Measurements from ENCODE around the gene STAT5B. TPM values are rescaled to one million over a fixed set of nuclear protein-coding genes. Genes with fewer than 3 reads are reported as not detected.

The STAT5B gene
- total and polyA plus RNA-seq, 9 of the 15 experiments (the other 6 are each of a cell fraction or from before 2014, with no cell fraction given): 20.8 to 176 (median 92.4) TPM

- TF ChIP-seq HMG20A (CRISPR knock-in tag; conservative IDR thresholded peaks at IDR 0.05) (no peak), ZBTB8A (IDR thresholded peaks at IDR 0.05; ENCODE audit: partially characterized antibody) (no peak), PATZ1 (CRISPR knock-in tag; IDR thresholded peaks at IDR 0.05; ENCODE audit: borderline replicate concordance) (no peak), TCF3 (CRISPR knock-in tag; IDR thresholded peaks at IDR 0.05) (peak; percentile 63), ZKSCAN8 (CRISPR knock-in tag; IDR thresholded peaks at IDR 0.05) (no peak), POLR2A (conservative IDR thresholded peaks at IDR 0.05) (peak; percentile 22; the same call in 1 of the 2 replicates), TAF9B (IDR thresholded peaks at IDR 0.05; ENCODE audit: partially characterized antibody) (no peak), BRF1 (IDR thresholded peaks at IDR 0.05; ENCODE audit: borderline replicate concordance, extremely low read depth, insufficient read length) (no peak), ARID2 (IDR thresholded peaks at IDR 0.05) (no peak), FOXA3 (CRISPR knock-in tag; conservative IDR thresholded peaks at IDR 0.05 in 1 of 2, IDR thresholded peaks at IDR 0.05 in 1 of 2) (no peak), PBX2 (CRISPR knock-in tag; IDR thresholded peaks at IDR 0.05; ENCODE audit: low read depth) (no peak), PBX2 (tag; conservative IDR thresholded peaks at IDR 0.05; ENCODE audit: low read depth) (no peak), PHF21A (IDR thresholded peaks at IDR 0.05; ENCODE audit: borderline replicate concordance, low read depth) (no peak), CTCF (IDR thresholded peaks at IDR 0.05 in 2 of 3, conservative IDR thresholded peaks at IDR 0.05 in 1 of 3; ENCODE audit: insufficient read depth in 2 of 3, low read depth in 1 of 3, low read length in 3 of 3) (no peak), ZC3H4 (CRISPR knock-in tag; IDR thresholded peaks at IDR 0.05; ENCODE audit: borderline replicate concordance) (no peak), ZNF347 (CRISPR knock-in tag; IDR thresholded peaks at IDR 0.05; ENCODE audit: low read depth) (no peak), CHD1 (IDR thresholded peaks at IDR 0.05; ENCODE audit: low read length) (no peak), CBFA2T3 (IDR thresholded peaks at IDR 0.05) (peak; percentile 73)
- TF ChIP-seq, protein P1, sequence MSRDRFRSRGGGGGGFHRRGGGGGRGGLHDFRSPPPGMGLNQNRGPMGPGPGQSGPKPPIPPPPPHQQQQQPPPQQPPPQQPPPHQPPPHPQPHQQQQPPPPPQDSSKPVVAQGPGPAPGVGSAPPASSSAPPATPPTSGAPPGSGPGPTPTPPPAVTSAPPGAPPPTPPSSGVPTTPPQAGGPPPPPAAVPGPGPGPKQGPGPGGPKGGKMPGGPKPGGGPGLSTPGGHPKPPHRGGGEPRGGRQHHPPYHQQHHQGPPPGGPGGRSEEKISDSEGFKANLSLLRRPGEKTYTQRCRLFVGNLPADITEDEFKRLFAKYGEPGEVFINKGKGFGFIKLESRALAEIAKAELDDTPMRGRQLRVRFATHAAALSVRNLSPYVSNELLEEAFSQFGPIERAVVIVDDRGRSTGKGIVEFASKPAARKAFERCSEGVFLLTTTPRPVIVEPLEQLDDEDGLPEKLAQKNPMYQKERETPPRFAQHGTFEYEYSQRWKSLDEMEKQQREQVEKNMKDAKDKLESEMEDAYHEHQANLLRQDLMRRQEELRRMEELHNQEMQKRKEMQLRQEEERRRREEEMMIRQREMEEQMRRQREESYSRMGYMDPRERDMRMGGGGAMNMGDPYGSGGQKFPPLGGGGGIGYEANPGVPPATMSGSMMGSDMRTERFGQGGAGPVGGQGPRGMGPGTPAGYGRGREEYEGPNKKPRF (IDR thresholded peaks at IDR 0.05; ENCODE audit: low read depth, low read length): no peak
Observed at GRCh38 chr17:42199416-42200011, 76.7 kb downstream of the STAT5B start (continued).

Data from K562 (cell line).